ENCODE results near the gene PVALEF. TPM values are rescaled to one million over a fixed set of nuclear protein-coding genes. Genes with fewer than 3 reads are reported as not detected.

Gene PVALEF
- total and polyA plus RNA-seq, 9 donors = not detected

DNA sequence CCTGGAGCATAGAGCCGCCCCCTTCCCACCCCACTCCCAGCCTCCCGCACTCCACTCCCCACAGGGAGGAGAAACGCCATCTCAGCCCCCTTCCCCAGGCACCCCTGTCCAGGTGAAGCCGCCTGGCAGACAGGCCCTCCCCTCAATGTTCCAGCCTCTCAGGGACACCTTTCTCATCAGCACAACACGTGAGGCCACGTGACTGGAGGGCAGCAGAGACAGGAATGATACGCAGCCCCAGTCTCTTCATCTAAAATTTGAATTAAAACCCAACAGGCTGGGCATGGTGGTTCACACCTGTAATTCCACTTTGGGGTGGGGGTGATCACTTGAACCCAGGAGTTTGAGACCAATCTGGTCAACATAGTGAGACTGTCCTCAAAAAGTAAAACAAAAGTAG is 20.9 kb downstream of the PVALEF start:
- no peaks in the 10 kb centered on the region for H3K36me3 ChIP-seq
- intact Hi-C loops (cut with DNase I) = no loop called here
- 71 to 83% (median 79%) methylated on average over 7 of the region's 7 CpGs for WGBS, 3 donors

DNA sequence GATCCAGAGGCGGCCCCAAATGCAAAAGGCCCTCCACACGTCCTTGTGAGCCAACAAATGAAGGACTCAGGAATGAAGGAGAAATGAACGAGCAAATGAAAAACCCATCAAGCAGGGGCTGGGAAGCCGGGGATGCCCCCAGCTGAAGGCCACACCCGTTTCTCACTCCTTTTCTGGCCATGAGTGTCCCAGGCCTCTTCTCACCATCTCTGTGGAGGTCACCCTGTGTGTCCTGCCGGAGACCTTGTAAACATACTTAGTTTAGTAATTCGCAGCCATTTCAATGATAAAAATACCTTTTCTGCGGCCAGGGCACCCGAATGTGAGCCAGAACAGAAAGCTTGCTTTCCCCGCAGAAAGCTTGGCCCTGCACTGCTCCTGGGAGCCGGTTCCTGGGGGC is 21.8 kb downstream of the PVALEF start:
- no peak for TF ChIP-seq POLR2A (IDR thresholded peaks at IDR 0.05)
- TF ChIP-seq, protein P1, sequence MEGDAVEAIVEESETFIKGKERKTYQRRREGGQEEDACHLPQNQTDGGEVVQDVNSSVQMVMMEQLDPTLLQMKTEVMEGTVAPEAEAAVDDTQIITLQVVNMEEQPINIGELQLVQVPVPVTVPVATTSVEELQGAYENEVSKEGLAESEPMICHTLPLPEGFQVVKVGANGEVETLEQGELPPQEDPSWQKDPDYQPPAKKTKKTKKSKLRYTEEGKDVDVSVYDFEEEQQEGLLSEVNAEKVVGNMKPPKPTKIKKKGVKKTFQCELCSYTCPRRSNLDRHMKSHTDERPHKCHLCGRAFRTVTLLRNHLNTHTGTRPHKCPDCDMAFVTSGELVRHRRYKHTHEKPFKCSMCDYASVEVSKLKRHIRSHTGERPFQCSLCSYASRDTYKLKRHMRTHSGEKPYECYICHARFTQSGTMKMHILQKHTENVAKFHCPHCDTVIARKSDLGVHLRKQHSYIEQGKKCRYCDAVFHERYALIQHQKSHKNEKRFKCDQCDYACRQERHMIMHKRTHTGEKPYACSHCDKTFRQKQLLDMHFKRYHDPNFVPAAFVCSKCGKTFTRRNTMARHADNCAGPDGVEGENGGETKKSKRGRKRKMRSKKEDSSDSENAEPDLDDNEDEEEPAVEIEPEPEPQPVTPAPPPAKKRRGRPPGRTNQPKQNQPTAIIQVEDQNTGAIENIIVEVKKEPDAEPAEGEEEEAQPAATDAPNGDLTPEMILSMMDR (IDR thresholded peaks at IDR 0.05) = no peak
- no peak for TF ChIP-seq EP300 (IDR thresholded peaks at IDR 0.05)
- no peaks in the 10 kb centered on the region for H3K27me3 ChIP-seq
- H3K27ac ChIP-seq = no peak overlapping the region
- no peak overlapping the region for H3K4me3 ChIP-seq
- H3K9me3 ChIP-seq = no peaks in the 10 kb centered on the region
- intact Hi-C loops (cut with DNase I) = no loop called here
- H3K4me1 ChIP-seq (ENCODE audit: insufficient read depth) = no peaks in the 10 kb centered on the region
- 87 to 96% (median 95%) methylated on average over 11 of the region's 11 CpGs for whole genome bisulfite sequencing, 3 donors
- no peaks in the 10 kb centered on the region for H3K36me3 ChIP-seq
- no peak for DNase-seq

More for the DNA sequence above, 20.9 kb downstream of the PVALEF start:
- H3K4me1 ChIP-seq (ENCODE audit: insufficient read depth) = no peaks in the 10 kb centered on the region
- H3K9me3 ChIP-seq = no peaks in the 10 kb centered on the region
- no peak overlapping the region for H3K4me3 ChIP-seq
- no peak for DNase-seq
- no peak overlapping the region for H3K27ac ChIP-seq
- no peaks in the 10 kb centered on the region for H3K27me3 ChIP-seq
- TF ChIP-seq EP300 (IDR thresholded peaks at IDR 0.05) (no peak), POLR2A (IDR thresholded peaks at IDR 0.05) (no peak)
- TF ChIP-seq, protein P1 (IDR thresholded peaks at IDR 0.05) = no peak

DNA sequence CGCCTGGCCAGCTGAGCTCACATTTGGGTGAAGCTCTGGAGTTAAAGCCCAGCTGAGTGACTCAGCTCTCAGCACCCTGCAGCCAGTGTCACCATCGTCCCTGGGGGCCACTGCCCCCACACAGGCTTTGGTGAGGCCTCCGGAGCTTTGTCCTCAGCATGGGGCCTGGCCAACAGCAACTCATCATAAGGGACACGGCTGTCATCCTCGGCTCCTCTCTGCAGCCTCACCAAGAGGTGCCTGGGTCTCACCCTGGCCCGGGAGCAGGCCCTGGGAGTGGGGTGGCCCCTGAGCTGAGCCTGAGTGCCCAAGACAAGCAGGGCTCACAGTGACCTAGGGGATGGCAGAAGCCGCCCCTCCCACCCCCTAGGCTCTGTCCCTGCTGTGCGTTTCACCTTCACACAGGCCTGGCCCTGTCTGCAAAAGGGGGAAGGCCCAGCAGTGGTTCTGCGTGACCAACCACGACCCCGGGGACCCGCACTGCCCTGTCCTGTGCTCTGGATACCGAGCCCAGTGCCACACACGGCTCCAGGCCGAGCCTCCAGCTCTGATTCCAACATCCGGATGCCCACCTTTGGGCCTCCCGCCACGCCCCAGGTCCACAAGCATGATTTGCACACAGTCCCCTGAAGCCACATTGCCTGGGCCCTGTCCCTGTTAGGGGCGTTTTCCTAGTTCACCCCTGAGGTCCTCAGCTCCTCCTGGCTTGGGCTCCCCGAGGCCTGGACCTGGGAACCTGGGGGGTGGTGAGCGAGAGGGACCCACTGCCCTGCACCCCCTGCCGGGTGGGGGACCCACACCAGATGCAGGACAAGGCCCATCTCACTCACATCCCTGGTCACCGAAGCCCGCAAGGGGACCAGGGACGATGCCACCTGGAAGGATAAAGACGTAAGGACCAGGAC is 22.5 kb downstream of the PVALEF start:
- 90 to 91% (median 90%) methylated on average over 23 to 26 of the region's 26 CpGs for WGBS, 3 donors
- intact Hi-C loops (cut with DNase I) = no loop called here

DNA sequence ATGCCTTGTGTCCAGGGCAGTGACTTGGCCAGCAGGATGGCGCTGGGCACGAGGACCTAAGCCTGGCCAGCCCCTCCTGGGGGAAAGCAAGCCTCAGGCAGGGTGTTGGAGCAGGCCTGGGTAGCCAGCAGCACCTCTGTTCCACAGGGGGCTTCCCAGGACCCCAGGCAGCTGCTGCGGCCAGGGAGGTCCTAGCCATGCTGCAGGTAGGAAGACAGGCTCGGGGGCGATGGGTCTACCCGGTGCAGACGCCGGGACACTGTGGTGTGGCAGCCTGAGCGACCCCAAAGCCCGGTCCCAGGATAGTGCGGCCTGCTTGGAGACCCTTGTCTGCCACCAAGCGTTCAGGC is 23.2 kb downstream of the PVALEF start:
- Histone ChIP-seq H3K4me3 (no peak overlapping the region), H3K9me3 (no peaks in the 10 kb centered on the region), H3K4me1 (ENCODE audit: insufficient read depth) (no peaks in the 10 kb centered on the region), H3K27ac (no peak overlapping the region), H3K27me3 (no peaks in the 10 kb centered on the region), H3K36me3 (no peaks in the 10 kb centered on the region)
- TF ChIP-seq EP300 (IDR thresholded peaks at IDR 0.05) (no peak), POLR2A (IDR thresholded peaks at IDR 0.05) (no peak)
- TF ChIP-seq, protein P1 (IDR thresholded peaks at IDR 0.05) = no peak
- no peak for DNase-seq
- WGBS, 3 donors = 92 to 96% (median 92%) methylated on average over 9 to 12 of the region's 12 CpGs
- intact Hi-C loops (cut with DNase I) = no loop called here

More for the DNA sequence above, 22.5 kb downstream of the PVALEF start:
- Histone ChIP-seq H3K4me1 (ENCODE audit: insufficient read depth) (no peaks in the 10 kb centered on the region), H3K4me3 (no peak overlapping the region), H3K9me3 (no peaks in the 10 kb centered on the region), H3K36me3 (no peaks in the 10 kb centered on the region), H3K27ac (no peak overlapping the region), H3K27me3 (no peaks in the 10 kb centered on the region)
- DNase-seq = no peak
- TF ChIP-seq EP300 (IDR thresholded peaks at IDR 0.05) (no peak), POLR2A (IDR thresholded peaks at IDR 0.05) (no peak)
- TF ChIP-seq, protein P1 (IDR thresholded peaks at IDR 0.05) = no peak
